GM23338 (cell line): ENCODE measurements around the gene CCDC57.

Experiments used
- CREB1 ChIP-seq: fragments of 250-450 bp; sonication (Bioruptor Pico); IDR thresholded peaks from 2 replicates; pipeline ENCODE4 v1.5.0; 2020; ENCODE audit warnings: low read depth, mild to moderate bottlenecking, moderate library complexity
- EZH2 ChIP-seq: fragments of 200-600 bp; sonication (generic); IDR thresholded peaks from one replicate; pipeline ENCODE4 v1.8.0; 2017; ENCODE audit warnings: antibody characterized with exemption, mild to moderate bottlenecking, low read depth; ENCODE audit not compliant: unreplicated experiment
- EZH2phosphoT487 ChIP-seq: fragments of 200-600 bp; sonication (generic); IDR thresholded peaks from one replicate; pipeline ENCODE4 v1.8.1; 2018; ENCODE audit warnings: antibody characterized with exemption; ENCODE audit not compliant: unreplicated experiment
- JUNB ChIP-seq: IDR thresholded peaks from one replicate; pipeline ENCODE4 v1.6.1; 2016; ENCODE audit warnings: antibody characterized with exemption; ENCODE audit not compliant: unreplicated experiment
- NANOG ChIP-seq: IDR thresholded peaks from 2 replicates; pipeline ENCODE4 v1.6.1; 2016; ENCODE audit warnings: antibody characterized with exemption, borderline replicate concordance
- POLR2AphosphoS5 ChIP-seq: IDR thresholded peaks from 2 replicates; pipeline ENCODE4 v1.6.1; 2016; ENCODE audit warnings: antibody characterized with exemption, low read depth
- STAT1 ChIP-seq: IDR thresholded peaks from one replicate; pipeline ENCODE4 v1.6.1; 2016; ENCODE audit warnings: antibody characterized with exemption; ENCODE audit not compliant: unreplicated experiment
- ZNF114 ChIP-seq: fragments of 250-450 bp; sonication (Bioruptor Pico); IDR thresholded peaks from 2 replicates; pipeline ENCODE4 v1.5.0; 2020; ENCODE audit warnings: mild to moderate bottlenecking, moderate library complexity
- ZNF331 ChIP-seq: fragments of 250-450 bp; sonication (Bioruptor Pico); IDR thresholded peaks from 2 replicates; pipeline ENCODE4 v1.5.0; 2020; ENCODE audit warnings: low read depth, mild to moderate bottlenecking, moderate library complexity
- TF ChIP-seq, protein P1 (sequence below), 2 experiments: fragments of 200-600 bp in 1 of 2; sonication (generic) in 1 of 2; conservative IDR thresholded peaks; 2 replicates each; pipeline versions ENCODE4 v1.5.1 to v1.6.1; 2016 to 2017; ENCODE audit warnings: antibody characterized with exemption in 2 of 2, low read depth in 2 of 2, mild to moderate bottlenecking in 2 of 2, moderate library complexity in 1 of 2
- TF ChIP-seq, protein P2 (sequence below): IDR thresholded peaks from one replicate; pipeline ENCODE4 v1.6.1; 2018; ENCODE audit warnings: antibody characterized with exemption; ENCODE audit not compliant: unreplicated experiment
- TF ChIP-seq, protein P3 (sequence below): IDR thresholded peaks from 2 replicates; pipeline ENCODE4 v1.6.1; 2016; ENCODE audit warnings: antibody characterized with exemption
- TF ChIP-seq, protein P4 (sequence below): fragments of 250-450 bp; sonication (Bioruptor Pico); IDR thresholded peaks from 2 replicates; pipeline ENCODE4 v1.5.0; 2020; ENCODE audit warnings: mild to moderate bottlenecking, moderate library complexity

DNA sequence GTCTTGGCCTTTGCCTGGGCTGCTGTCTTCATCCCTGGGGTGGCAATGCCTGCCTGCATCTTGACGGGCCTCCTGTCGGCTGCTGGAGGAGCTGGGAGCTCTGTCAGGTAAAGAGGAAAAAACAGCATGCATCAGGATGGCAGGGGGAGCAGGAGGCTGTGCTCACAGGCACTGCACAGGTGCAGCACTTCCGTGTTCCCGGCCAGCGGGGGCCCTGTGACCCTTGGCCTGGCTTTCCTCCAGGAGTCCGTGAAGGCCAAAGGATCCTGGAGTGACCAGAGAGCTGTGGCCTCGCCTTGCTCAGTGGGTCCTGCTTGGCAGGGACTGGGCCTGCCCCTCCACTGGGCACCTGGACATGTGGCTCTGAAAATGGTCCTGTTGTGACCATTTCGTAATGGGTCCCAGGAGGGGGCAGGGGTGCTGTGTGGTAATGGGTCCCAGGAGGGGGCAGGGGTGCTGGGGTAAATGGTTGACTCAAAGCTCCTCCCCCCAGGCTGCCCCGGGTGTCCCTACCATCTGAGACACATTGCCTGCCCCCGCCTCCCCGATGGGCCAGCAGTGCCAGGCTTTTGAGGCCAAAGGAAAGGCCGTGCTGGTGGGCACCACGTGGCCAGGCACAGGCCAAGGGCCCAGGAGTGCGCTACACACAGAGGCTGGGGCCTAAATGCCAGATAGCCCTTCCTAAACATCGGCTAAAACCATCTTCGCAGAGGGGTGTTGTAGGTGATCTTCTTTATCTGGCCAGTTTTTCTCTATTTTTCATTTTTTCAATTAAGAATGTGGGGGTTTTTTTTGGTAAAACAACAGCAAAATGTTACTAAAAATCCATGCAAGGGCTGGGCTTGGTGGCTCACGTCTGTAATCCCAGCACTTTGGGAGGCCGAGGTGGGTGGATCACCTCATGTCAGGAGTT, 110.6 kb downstream of the CCDC57 start:
- TF ChIP-seq, protein P1, sequence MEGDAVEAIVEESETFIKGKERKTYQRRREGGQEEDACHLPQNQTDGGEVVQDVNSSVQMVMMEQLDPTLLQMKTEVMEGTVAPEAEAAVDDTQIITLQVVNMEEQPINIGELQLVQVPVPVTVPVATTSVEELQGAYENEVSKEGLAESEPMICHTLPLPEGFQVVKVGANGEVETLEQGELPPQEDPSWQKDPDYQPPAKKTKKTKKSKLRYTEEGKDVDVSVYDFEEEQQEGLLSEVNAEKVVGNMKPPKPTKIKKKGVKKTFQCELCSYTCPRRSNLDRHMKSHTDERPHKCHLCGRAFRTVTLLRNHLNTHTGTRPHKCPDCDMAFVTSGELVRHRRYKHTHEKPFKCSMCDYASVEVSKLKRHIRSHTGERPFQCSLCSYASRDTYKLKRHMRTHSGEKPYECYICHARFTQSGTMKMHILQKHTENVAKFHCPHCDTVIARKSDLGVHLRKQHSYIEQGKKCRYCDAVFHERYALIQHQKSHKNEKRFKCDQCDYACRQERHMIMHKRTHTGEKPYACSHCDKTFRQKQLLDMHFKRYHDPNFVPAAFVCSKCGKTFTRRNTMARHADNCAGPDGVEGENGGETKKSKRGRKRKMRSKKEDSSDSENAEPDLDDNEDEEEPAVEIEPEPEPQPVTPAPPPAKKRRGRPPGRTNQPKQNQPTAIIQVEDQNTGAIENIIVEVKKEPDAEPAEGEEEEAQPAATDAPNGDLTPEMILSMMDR (conservative IDR thresholded peaks at IDR 0.05; ENCODE audit: low read depth in 2 of 2), result no peak
- TF ChIP-seq POLR2AphosphoS5 (no peak), EZH2 (no peak), EZH2phosphoT487 (no peak), NANOG (no peak), ZNF331 (no peak), JUNB (no peak), ZNF114 (no peak), CREB1 (CRISPR knock-in tag) (no peak), STAT1 (no peak)
- TF ChIP-seq, protein P2, sequence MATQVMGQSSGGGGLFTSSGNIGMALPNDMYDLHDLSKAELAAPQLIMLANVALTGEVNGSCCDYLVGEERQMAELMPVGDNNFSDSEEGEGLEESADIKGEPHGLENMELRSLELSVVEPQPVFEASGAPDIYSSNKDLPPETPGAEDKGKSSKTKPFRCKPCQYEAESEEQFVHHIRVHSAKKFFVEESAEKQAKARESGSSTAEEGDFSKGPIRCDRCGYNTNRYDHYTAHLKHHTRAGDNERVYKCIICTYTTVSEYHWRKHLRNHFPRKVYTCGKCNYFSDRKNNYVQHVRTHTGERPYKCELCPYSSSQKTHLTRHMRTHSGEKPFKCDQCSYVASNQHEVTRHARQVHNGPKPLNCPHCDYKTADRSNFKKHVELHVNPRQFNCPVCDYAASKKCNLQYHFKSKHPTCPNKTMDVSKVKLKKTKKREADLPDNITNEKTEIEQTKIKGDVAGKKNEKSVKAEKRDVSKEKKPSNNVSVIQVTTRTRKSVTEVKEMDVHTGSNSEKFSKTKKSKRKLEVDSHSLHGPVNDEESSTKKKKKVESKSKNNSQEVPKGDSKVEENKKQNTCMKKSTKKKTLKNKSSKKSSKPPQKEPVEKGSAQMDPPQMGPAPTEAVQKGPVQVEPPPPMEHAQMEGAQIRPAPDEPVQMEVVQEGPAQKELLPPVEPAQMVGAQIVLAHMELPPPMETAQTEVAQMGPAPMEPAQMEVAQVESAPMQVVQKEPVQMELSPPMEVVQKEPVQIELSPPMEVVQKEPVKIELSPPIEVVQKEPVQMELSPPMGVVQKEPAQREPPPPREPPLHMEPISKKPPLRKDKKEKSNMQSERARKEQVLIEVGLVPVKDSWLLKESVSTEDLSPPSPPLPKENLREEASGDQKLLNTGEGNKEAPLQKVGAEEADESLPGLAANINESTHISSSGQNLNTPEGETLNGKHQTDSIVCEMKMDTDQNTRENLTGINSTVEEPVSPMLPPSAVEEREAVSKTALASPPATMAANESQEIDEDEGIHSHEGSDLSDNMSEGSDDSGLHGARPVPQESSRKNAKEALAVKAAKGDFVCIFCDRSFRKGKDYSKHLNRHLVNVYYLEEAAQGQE, result no peak
- TF ChIP-seq, protein P3, sequence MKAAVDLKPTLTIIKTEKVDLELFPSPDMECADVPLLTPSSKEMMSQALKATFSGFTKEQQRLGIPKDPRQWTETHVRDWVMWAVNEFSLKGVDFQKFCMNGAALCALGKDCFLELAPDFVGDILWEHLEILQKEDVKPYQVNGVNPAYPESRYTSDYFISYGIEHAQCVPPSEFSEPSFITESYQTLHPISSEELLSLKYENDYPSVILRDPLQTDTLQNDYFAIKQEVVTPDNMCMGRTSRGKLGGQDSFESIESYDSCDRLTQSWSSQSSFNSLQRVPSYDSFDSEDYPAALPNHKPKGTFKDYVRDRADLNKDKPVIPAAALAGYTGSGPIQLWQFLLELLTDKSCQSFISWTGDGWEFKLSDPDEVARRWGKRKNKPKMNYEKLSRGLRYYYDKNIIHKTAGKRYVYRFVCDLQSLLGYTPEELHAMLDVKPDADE, result no peak
- TF ChIP-seq, protein P4, sequence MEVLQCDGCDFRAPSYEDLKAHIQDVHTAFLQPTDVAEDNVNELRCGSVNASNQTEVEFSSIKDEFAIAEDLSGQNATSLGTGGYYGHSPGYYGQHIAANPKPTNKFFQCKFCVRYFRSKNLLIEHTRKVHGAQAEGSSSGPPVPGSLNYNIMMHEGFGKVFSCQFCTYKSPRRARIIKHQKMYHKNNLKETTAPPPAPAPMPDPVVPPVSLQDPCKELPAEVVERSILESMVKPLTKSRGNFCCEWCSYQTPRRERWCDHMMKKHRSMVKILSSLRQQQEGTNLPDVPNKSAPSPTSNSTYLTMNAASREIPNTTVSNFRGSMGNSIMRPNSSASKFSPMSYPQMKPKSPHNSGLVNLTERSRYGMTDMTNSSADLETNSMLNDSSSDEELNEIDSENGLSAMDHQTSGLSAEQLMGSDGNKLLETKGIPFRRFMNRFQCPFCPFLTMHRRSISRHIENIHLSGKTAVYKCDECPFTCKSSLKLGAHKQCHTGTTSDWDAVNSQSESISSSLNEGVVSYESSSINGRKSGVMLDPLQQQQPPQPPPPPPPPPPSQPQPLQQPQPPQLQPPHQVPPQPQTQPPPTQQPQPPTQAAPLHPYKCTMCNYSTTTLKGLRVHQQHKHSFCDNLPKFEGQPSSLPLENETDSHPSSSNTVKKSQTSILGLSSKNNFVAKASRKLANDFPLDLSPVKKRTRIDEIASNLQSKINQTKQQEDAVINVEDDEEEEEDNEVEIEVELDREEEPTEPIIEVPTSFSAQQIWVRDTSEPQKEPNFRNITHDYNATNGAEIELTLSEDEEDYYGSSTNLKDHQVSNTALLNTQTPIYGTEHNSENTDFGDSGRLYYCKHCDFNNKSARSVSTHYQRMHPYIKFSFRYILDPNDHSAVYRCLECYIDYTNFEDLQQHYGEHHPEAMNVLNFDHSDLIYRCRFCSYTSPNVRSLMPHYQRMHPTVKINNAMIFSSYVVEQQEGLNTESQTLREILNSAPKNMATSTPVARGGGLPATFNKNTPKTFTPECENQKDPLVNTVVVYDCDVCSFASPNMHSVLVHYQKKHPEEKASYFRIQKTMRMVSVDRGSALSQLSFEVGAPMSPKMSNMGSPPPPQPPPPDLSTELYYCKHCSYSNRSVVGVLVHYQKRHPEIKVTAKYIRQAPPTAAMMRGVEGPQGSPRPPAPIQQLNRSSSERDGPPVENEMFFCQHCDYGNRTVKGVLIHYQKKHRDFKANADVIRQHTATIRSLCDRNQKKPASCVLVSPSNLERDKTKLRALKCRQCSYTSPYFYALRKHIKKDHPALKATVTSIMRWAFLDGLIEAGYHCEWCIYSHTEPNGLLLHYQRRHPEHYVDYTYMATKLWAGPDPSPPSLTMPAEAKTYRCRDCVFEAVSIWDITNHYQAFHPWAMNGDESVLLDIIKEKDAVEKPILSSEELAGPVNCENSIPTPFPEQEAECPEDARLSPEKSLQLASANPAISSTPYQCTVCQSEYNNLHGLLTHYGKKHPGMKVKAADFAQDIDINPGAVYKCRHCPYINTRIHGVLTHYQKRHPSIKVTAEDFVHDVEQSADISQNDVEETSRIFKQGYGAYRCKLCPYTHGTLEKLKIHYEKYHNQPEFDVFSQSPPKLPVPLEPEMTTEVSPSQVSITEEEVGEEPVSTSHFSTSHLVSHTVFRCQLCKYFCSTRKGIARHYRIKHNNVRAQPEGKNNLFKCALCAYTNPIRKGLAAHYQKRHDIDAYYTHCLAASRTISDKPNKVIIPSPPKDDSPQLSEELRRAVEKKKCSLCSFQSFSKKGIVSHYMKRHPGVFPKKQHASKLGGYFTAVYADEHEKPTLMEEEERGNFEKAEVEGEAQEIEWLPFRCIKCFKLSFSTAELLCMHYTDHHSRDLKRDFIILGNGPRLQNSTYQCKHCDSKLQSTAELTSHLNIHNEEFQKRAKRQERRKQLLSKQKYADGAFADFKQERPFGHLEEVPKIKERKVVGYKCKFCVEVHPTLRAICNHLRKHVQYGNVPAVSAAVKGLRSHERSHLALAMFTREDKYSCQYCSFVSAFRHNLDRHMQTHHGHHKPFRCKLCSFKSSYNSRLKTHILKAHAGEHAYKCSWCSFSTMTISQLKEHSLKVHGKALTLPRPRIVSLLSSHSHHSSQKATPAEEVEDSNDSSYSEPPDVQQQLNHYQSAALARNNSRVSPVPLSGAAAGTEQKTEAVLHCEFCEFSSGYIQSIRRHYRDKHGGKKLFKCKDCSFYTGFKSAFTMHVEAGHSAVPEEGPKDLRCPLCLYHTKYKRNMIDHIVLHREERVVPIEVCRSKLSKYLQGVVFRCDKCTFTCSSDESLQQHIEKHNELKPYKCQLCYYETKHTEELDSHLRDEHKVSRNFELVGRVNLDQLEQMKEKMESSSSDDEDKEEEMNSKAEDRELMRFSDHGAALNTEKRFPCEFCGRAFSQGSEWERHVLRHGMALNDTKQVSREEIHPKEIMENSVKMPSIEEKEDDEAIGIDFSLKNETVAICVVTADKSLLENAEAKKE, result no peak
